OCI-LY7 (cell line): ENCODE data around the gene CELF4.

Experiments used
- EZH2phosphoT487 ChIP-seq: fragments of 200-600 bp; sonication (generic); IDR thresholded peaks from 2 replicates; pipeline ENCODE4 v1.6.1; 2018; ENCODE audit warnings: low read depth, borderline replicate concordance, mild to moderate bottlenecking, mixed run types, antibody characterized with exemption, low read length, moderate library complexity, mixed read lengths
- TF ChIP-seq, protein P1 (sequence below): fragments of 200-600 bp; sonication (generic); conservative IDR thresholded peaks from 2 replicates; pipeline ENCODE4 v1.5.1; 2014; ENCODE audit warnings: mild to moderate bottlenecking, antibody characterized with exemption, low read length, moderate library complexity, mixed read lengths

DNA sequence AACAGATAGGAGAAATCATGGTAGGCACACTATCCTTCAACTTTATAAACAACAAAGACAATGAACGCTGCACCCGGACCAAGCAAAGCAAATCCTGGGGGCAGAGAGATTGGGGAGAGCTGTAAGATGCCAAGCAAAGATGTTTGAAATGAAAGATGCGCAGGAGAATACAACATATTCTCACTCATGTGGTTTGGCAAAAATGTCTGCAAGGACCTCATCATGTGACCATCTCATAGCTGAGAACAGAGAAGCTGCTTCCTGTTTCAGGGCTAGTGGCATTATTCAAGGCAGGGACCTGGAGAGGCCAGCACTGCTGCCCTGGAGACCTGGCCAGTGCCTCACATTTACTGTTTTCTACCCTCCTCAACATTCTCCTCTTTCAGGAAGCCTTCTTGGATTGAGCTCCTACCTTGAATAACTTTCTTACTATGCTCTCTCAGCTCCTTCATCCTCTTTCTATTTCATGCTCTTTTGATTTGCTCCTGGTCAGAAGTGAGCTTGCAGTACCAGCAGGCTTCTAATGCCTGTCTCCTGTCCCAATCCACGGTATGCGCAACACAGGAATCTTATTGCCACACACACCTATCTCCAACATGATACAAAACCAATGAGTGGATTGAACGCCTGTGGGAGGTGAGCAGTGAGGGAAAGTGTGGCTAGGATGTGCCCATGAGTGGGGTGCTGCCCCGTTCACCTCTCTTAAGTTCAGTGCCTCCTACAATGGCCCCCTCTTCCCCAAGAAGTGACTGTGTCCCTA lies 133.0 kb downstream of the CELF4 start:
- TF ChIP-seq, protein P1, sequence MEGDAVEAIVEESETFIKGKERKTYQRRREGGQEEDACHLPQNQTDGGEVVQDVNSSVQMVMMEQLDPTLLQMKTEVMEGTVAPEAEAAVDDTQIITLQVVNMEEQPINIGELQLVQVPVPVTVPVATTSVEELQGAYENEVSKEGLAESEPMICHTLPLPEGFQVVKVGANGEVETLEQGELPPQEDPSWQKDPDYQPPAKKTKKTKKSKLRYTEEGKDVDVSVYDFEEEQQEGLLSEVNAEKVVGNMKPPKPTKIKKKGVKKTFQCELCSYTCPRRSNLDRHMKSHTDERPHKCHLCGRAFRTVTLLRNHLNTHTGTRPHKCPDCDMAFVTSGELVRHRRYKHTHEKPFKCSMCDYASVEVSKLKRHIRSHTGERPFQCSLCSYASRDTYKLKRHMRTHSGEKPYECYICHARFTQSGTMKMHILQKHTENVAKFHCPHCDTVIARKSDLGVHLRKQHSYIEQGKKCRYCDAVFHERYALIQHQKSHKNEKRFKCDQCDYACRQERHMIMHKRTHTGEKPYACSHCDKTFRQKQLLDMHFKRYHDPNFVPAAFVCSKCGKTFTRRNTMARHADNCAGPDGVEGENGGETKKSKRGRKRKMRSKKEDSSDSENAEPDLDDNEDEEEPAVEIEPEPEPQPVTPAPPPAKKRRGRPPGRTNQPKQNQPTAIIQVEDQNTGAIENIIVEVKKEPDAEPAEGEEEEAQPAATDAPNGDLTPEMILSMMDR = no peak
- TF ChIP-seq EZH2phosphoT487 = no peak
